Effector memory CD4-positive, alpha-beta T cell (primary cell): ENCODE results near the gene ENTPD6.
"Not testable (repeated sequence)": the region's sequence is repeated elsewhere in the genome, so short reads cannot be mapped to it uniquely, and the experiment has no call there.

Source experiments
- DNase-seq, 3 donors: peaks; one replicate each; pipeline ENCODE4 v3.0.0-alpha.2; 2020
- H3K27ac ChIP-seq: 2 replicates; pipeline ENCODE4 v1.7.0; 2013; ENCODE audit warnings: mild to moderate bottlenecking, low read length, moderate library complexity; ENCODE audit not compliant: insufficient read depth, poor library complexity, severe bottlenecking
- H3K27me3 ChIP-seq: replicated peaks from 2 replicates; pipeline ENCODE4 v1.7.0; 2013; ENCODE audit warnings: mild to moderate bottlenecking, low read length; ENCODE audit not compliant: insufficient read depth, control insufficient read depth, poor library complexity, severe bottlenecking
- H3K36me3 ChIP-seq: 2 replicates; pipeline ENCODE4 v1.7.0; 2013; ENCODE audit warnings: mild to moderate bottlenecking, low read length, moderate library complexity; ENCODE audit not compliant: control insufficient read depth, insufficient read depth
- H3K4me1 ChIP-seq: 2 replicates; pipeline ENCODE4 v1.7.0; 2013; ENCODE audit warnings: low read length, mild to moderate bottlenecking; ENCODE audit not compliant: control insufficient read depth, insufficient read depth, poor library complexity, severe bottlenecking
- H3K4me3 ChIP-seq: 2 replicates; pipeline ENCODE4 v1.7.0; 2013; ENCODE audit warnings: low read length, low read depth, mild to moderate bottlenecking; ENCODE audit not compliant: insufficient read depth, poor library complexity, severe bottlenecking
- H3K9me3 ChIP-seq: 2 replicates; pipeline ENCODE4 v1.7.0; 2013; ENCODE audit warnings: mild to moderate bottlenecking, low read length, moderate library complexity; ENCODE audit not compliant: control insufficient read depth

The ENTPD6 gene

GRCh38 chr20:25165128-25165527 is 30.4 kb upstream of the ENTPD6 start:
- no peaks in the 10 kb centered on the region for H3K36me3 ChIP-seq
- no peaks in the 10 kb centered on the region for H3K9me3 ChIP-seq
- H3K27ac ChIP-seq = no peak overlapping the region
- no peak overlapping the region for H3K4me3 ChIP-seq
- DNase-seq = no peak
- H3K27me3 ChIP-seq = no peaks in the 10 kb centered on the region
- H3K4me1 ChIP-seq = no peaks in the 10 kb centered on the region

- H3K4me1 ChIP-seq, H3K4me3 ChIP-seq, DNase-seq, H3K9me3 ChIP-seq, H3K36me3 ChIP-seq, H3K27ac ChIP-seq, H3K27me3 ChIP-seq: not testable (repeated sequence)
Measured at GRCh38 chr20:25166105-25166782, 29.3 kb upstream of the ENTPD6 start.

- H3K36me3 ChIP-seq = no peaks in the 10 kb centered on the region
- peaks cover 3% of the 10 kb centered on the region for H3K9me3 ChIP-seq
- DNase-seq = no peak
- H3K4me1 ChIP-seq = no peaks in the 10 kb centered on the region
- no peaks in the 10 kb centered on the region for H3K27me3 ChIP-seq
- no peak overlapping the region for H3K27ac ChIP-seq
- H3K4me3 ChIP-seq = no peak overlapping the region
Measured at GRCh38 chr20:25173321-25173720, 22.2 kb upstream of the ENTPD6 start.

- no peaks in the 10 kb centered on the region for H3K27me3 ChIP-seq
- H3K4me1 ChIP-seq = no peaks in the 10 kb centered on the region
- H3K9me3 ChIP-seq = peaks cover 3% of the 10 kb centered on the region
- no peak overlapping the region for H3K4me3 ChIP-seq
- H3K36me3 ChIP-seq = no peaks in the 10 kb centered on the region
- DNase-seq = no peak
- no peak overlapping the region for H3K27ac ChIP-seq
Measured at GRCh38 chr20:25173886-25174308, 21.6 kb upstream of the ENTPD6 start.

GRCh38 chr20:25176184-25176583 is 19.3 kb upstream of the ENTPD6 start:
- Histone ChIP-seq H3K27me3 (no peaks in the 10 kb centered on the region), H3K9me3 (peaks cover 3% of the 10 kb centered on the region), H3K4me1 (no peaks in the 10 kb centered on the region), H3K4me3 (no peak overlapping the region), H3K36me3 (no peaks in the 10 kb centered on the region), H3K27ac (no peak overlapping the region)
- no peak for DNase-seq

GRCh38 chr20:25177890-25178321 is 17.6 kb upstream of the ENTPD6 start:
- Histone ChIP-seq H3K36me3 (no peaks in the 10 kb centered on the region), H3K27ac (no peak overlapping the region), H3K9me3 (peaks cover 3% of the 10 kb centered on the region), H3K4me1 (no peaks in the 10 kb centered on the region), H3K27me3 (no peaks in the 10 kb centered on the region), H3K4me3 (no peak overlapping the region)
- no peak for DNase-seq

- Histone ChIP-seq H3K4me3 (no peak overlapping the region), H3K9me3 (no peaks in the 10 kb centered on the region), H3K4me1 (no peaks in the 10 kb centered on the region), H3K27ac (no peak overlapping the region), H3K36me3 (no peaks in the 10 kb centered on the region), H3K27me3 (no peaks in the 10 kb centered on the region)
- DNase-seq = no peak
Measured at GRCh38 chr20:25178563-25179438, 16.7 kb upstream of the ENTPD6 start.

GRCh38 chr20:25179439-25180089 is 15.9 kb upstream of the ENTPD6 start:
- Histone ChIP-seq H3K9me3 (no peaks in the 10 kb centered on the region), H3K27me3 (no peaks in the 10 kb centered on the region), H3K4me1 (no peaks in the 10 kb centered on the region), H3K4me3 (no peak overlapping the region), H3K27ac (no peak overlapping the region), H3K36me3 (no peaks in the 10 kb centered on the region)
- no peak for DNase-seq

- not testable (repeated sequence) for H3K4me1 ChIP-seq, H3K27ac ChIP-seq
Measured at GRCh38 chr20:25184391-25184790, 11.1 kb upstream of the ENTPD6 start.

GRCh38 chr20:25187220-25187619 is 8.3 kb upstream of the ENTPD6 start:
- Histone ChIP-seq H3K27ac (no peak overlapping the region), H3K9me3 (no peaks in the 10 kb centered on the region), H3K27me3 (peaks cover 5% of the 10 kb centered on the region), H3K4me1 (no peaks in the 10 kb centered on the region), H3K36me3 (no peaks in the 10 kb centered on the region), H3K4me3 (no peak overlapping the region)
- no peak for DNase-seq

More at GRCh38 chr20:25184391-25184790, 11.1 kb upstream of the ENTPD6 start:
- not testable (repeated sequence) for H3K4me3 ChIP-seq, H3K36me3 ChIP-seq, H3K9me3 ChIP-seq, H3K27me3 ChIP-seq, DNase-seq
